Liver (tissue), 9 donors: ENCODE results near the gene PNPLA3. TPM values are rescaled to one million over a fixed set of nuclear protein-coding genes. Genes with fewer than 3 reads are reported as not detected.
"Not testable (repeated sequence)": the region's sequence is repeated elsewhere in the genome, so short reads cannot be mapped to it uniquely, and the experiment has no call there.

Experiments used
- DNase-seq: peaks from one replicate; pipeline ENCODE4 v3.0.0-alpha.2; 2017; ENCODE audit warnings: low spot score
- H3K27ac ChIP-seq, 2 donors: one replicate each; pipeline ENCODE4 v1.7.0; 2013; ENCODE audit warnings: inconsistent platforms in 2 of 2, low read length in 2 of 2, control low read depth in 1 of 2, low read depth in 1 of 2, mild to moderate bottlenecking in 1 of 2
- H3K27me3 ChIP-seq, 4 donors: one replicate each; pipeline versions ENCODE4 v1.6.1 to v1.7.0; 2013; ENCODE audit warnings: low read length in 3 of 4, inconsistent platforms in 1 of 4, mild to moderate bottlenecking in 1 of 4, moderate library complexity in 1 of 4; ENCODE audit not compliant: control insufficient read depth in 4 of 4, insufficient read depth in 4 of 4
- H3K36me3 ChIP-seq, 4 donors: one replicate each; pipeline versions ENCODE4 v1.6.1 to v1.7.0; 2013; ENCODE audit warnings: low read length in 3 of 4, mild to moderate bottlenecking in 3 of 4, low read depth in 1 of 4, moderate library complexity in 1 of 4; ENCODE audit not compliant: control insufficient read depth in 4 of 4, insufficient read depth in 3 of 4
- H3K4me1 ChIP-seq, 4 donors: one replicate each; pipeline versions ENCODE4 v1.6.1 to v1.7.0; 2013; ENCODE audit warnings: low read length in 3 of 4, mild to moderate bottlenecking in 3 of 4, moderate library complexity in 1 of 4; ENCODE audit not compliant: control insufficient read depth in 4 of 4, insufficient read depth in 4 of 4
- H3K4me3 ChIP-seq, 3 donors: one replicate each; pipeline versions ENCODE4 v1.6.1 to v1.7.0; 2013; ENCODE audit warnings: low read length in 3 of 3, control low read depth in 1 of 3, low read depth in 1 of 3, mild to moderate bottlenecking in 1 of 3
- H3K9ac ChIP-seq, 2 donors: one replicate each; pipeline ENCODE4 v1.7.0; 2013; ENCODE audit warnings: low read length in 2 of 2, mild to moderate bottlenecking in 2 of 2, moderate library complexity in 2 of 2, control low read depth in 1 of 2, low read depth in 1 of 2
- H3K9me3 ChIP-seq, 4 donors: one replicate each; pipeline versions ENCODE4 v1.6.1 to v1.7.0; 2013; ENCODE audit warnings: low read length in 3 of 4; ENCODE audit not compliant: control insufficient read depth in 4 of 4
- CTCF ChIP-seq: fragments of 150-350 bp; IDR thresholded peaks from 2 replicates; pipeline ENCODE4 v1.5.1; 2017; ENCODE audit warnings: improper control_type of control experiment, low read depth, low read length; ENCODE audit not compliant: missing input control
- FOXA1 ChIP-seq: IDR thresholded peaks from 2 replicates; pipeline ENCODE4 v1.6.1; 2016; ENCODE audit warnings: antibody characterized with exemption
- GABPA ChIP-seq, 2 donors: IDR thresholded peaks in 1 of 2; conservative IDR thresholded peaks in 1 of 2; 2 replicates each; pipeline ENCODE4 v1.6.1; 2016; ENCODE audit warnings: antibody characterized with exemption in 2 of 2, mild to moderate bottlenecking in 1 of 2, moderate library complexity in 1 of 2
- HNF4A ChIP-seq, 2 donors: conservative IDR thresholded peaks; 2 replicates each; pipeline ENCODE4 v1.6.1; 2016; ENCODE audit warnings: antibody characterized with exemption in 2 of 2, mild to moderate bottlenecking in 2 of 2
- HNF4G ChIP-seq: IDR thresholded peaks from 2 replicates; pipeline ENCODE4 v1.6.1; 2016; ENCODE audit warnings: antibody characterized with exemption
- NR2F2 ChIP-seq: IDR thresholded peaks from 2 replicates; pipeline ENCODE4 v1.6.1; 2016; ENCODE audit warnings: antibody characterized with exemption
- RAD21 ChIP-seq, 2 donors: IDR thresholded peaks; 2 replicates each; pipeline ENCODE4 v1.6.1; 2016; ENCODE audit warnings: antibody characterized with exemption in 2 of 2, mild to moderate bottlenecking in 2 of 2
- RXRA ChIP-seq, 2 donors: IDR thresholded peaks; 2 replicates each; pipeline ENCODE4 v1.6.1; 2017 to 2018; ENCODE audit warnings: antibody characterized with exemption in 2 of 2, mild to moderate bottlenecking in 1 of 2
- SP1 ChIP-seq: IDR thresholded peaks from 2 replicates; pipeline ENCODE4 v1.6.1; 2018; ENCODE audit warnings: antibody characterized with exemption, mild to moderate bottlenecking
- TAF1 ChIP-seq: conservative IDR thresholded peaks from 2 replicates; pipeline ENCODE4 v1.6.1; 2016; ENCODE audit warnings: antibody characterized with exemption, mild to moderate bottlenecking
- WGBS: extraction: QIAGEN DNeasy Blood & Tissue Kit; methylation state at CpG from one replicate; pipeline ENCODE4 v1.1.7; 2013; 5-methylcytosine and 5-hydroxymethylcytosine counted together
- polyA plus RNA-seq, 2 donors: library from polyadenylated mRNA; stranded (reverse) in 1 of 2; unstranded in 1 of 2; fragments of 200-250 nt in 1 of 2; fragments of >200 nt in 1 of 2; fragmentation: Nextera tagmentation in 1 of 2; extraction: Ambion mirVana in 1 of 2; gene quantifications; one replicate each; pipeline versions ENCODE4 v1.2.1 to v1.2.3, GENCODE V29; 2013 to 2015
- total RNA-seq, 2 donors: library from RNA; depleted of rRNA; stranded (reverse); fragments of >200 nt; gene quantifications; one replicate each; pipeline ENCODE4 v1.2.3, GENCODE V29; 2014
- TF ChIP-seq, protein P1 (sequence below): IDR thresholded peaks from 2 replicates; pipeline ENCODE4 v1.6.1; 2016; ENCODE audit warnings: antibody characterized with exemption
- TF ChIP-seq, protein P2 (sequence below): IDR thresholded peaks from 2 replicates; pipeline ENCODE4 v1.6.1; 2016; ENCODE audit warnings: antibody characterized with exemption
- donor health status: healthy.
- donor health status: healthy.
- donor health status: healthy.
- donor health status: healthy.
- donor health status: healthy.

The PNPLA3 gene
- total and polyA plus RNA-seq, 4 donors, result 15.9 to 59.1 (median 24.8) TPM

- no peak for TF ChIP-seq RXRA (IDR thresholded peaks at IDR 0.05)
- no peak for TF ChIP-seq SP1
- no peak for TF ChIP-seq HNF4G
- TF ChIP-seq, protein P1, sequence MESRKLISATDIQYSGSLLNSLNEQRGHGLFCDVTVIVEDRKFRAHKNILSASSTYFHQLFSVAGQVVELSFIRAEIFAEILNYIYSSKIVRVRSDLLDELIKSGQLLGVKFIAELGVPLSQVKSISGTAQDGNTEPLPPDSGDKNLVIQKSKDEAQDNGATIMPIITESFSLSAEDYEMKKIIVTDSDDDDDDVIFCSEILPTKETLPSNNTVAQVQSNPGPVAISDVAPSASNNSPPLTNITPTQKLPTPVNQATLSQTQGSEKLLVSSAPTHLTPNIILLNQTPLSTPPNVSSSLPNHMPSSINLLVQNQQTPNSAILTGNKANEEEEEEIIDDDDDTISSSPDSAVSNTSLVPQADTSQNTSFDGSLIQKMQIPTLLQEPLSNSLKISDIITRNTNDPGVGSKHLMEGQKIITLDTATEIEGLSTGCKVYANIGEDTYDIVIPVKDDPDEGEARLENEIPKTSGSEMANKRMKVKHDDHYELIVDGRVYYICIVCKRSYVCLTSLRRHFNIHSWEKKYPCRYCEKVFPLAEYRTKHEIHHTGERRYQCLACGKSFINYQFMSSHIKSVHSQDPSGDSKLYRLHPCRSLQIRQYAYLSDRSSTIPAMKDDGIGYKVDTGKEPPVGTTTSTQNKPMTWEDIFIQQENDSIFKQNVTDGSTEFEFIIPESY, result no peak
- no peak for TF ChIP-seq RAD21 (IDR thresholded peaks at IDR 0.05)
- no peak for TF ChIP-seq NR2F2
- TF ChIP-seq, protein P2, sequence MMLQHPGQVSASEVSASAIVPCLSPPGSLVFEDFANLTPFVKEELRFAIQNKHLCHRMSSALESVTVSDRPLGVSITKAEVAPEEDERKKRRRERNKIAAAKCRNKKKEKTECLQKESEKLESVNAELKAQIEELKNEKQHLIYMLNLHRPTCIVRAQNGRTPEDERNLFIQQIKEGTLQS, result no peak
- no peak for TF ChIP-seq HNF4A (conservative IDR thresholded peaks at IDR 0.05)
- no peak for TF ChIP-seq GABPA (IDR thresholded peaks at IDR 0.05 in 1 of 2, conservative IDR thresholded peaks at IDR 0.05 in 1 of 2)
- TF ChIP-seq TAF1, result no peak
- no peak for TF ChIP-seq FOXA1
- no peak overlapping the region for H3K9ac ChIP-seq
- no peaks in the 10 kb centered on the region for H3K36me3 ChIP-seq
- H3K9me3 ChIP-seq, result no peaks in the 10 kb centered on the region
- no peak overlapping the region for H3K27ac ChIP-seq
- DNase-seq, result no peak
- peaks cover 0 to 17% (median 10%) of the 10 kb centered on the region in 4 donors for H3K4me1 ChIP-seq
- H3K4me3 ChIP-seq, result no peak overlapping the region
- H3K27me3 ChIP-seq, result no peaks in the 10 kb centered on the region
- WGBS, result 66% methylated on average over 5 of the region's 5 CpGs
Observed at GRCh38 chr22:43901976-43902643, 21.5 kb upstream of the PNPLA3 start.

DNA sequence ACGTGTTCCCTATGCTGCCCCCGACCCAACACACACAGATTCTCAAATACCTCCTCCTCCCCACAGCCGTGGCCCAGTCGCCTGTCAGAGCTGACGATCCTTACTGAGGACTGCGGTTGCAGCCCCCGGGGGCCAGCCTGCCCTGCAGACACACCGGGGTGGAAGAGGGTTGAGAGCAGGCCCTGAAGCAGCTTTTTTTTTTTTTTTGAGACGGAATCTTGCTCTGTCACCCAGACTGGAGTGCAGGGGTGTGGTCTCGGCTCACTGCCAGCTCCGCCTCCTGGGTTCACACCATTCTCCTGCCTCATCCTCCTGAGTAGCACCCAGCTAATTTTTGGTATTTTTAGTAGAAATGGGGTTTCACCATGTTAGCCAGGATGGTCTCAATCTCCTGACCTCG lies 20.6 kb upstream of the PNPLA3 start:
- DNase-seq, result peak; percentile 55
- H3K27ac ChIP-seq, H3K4me3 ChIP-seq, H3K36me3 ChIP-seq, H3K9me3 ChIP-seq, H3K9ac ChIP-seq, H3K4me1 ChIP-seq, H3K27me3 ChIP-seq: not testable (repeated sequence)
- WGBS, result 76% methylated on average over 12 of the region's 12 CpGs

DNA sequence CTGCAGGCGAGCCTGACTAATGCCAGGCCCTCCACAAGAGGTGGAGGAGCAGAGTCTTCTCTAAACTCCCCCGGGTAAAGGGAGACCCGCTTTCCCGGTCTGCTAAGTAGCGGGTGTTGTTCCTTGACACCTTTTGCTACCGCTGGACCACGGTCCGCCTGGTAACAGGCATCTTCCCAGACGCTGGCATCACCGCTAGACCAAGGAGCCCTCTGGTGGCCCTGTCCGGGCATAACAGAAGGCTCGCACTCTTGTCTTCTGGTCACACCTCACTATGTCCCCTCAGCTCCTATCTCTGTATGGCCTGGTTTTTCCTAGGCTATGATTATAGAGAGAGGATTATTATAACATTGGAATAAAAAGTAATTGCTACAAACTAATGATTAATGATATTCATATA lies 19.2 kb upstream of the PNPLA3 start:
- TF ChIP-seq CTCF (peak; percentile 17), RAD21 (IDR thresholded peaks at IDR 0.05) (peak in 1 of 2 donors; percentile 33)
- not testable (repeated sequence) for H3K4me3 ChIP-seq, H3K36me3 ChIP-seq, H3K27ac ChIP-seq, H3K9me3 ChIP-seq, H3K9ac ChIP-seq, DNase-seq, H3K4me1 ChIP-seq, H3K27me3 ChIP-seq
- WGBS, result 29% methylated on average over 12 of the region's 12 CpGs
